KMS-11 (cell line): ENCODE measurements around the gene TTLL4.

ENCODE experiments used
- H2AFZ ChIP-seq: fragments of 200-600 bp; sonication (generic); 2 replicates; pipeline ENCODE4 v1.6.1; 2016; ENCODE audit warnings: antibody characterized with exemption, mixed run types, low read depth
- H3K27ac ChIP-seq: fragments of 200-600 bp; sonication (generic); 2 replicates; pipeline ENCODE4 v1.6.1; 2016; ENCODE audit warnings: mild to moderate bottlenecking, mixed run types
- H3K27me3 ChIP-seq: fragments of 200-600 bp; sonication (generic); 2 replicates; pipeline ENCODE4 v1.6.1; 2017; ENCODE audit warnings: mild to moderate bottlenecking, low read depth, mixed run types, moderate library complexity; ENCODE audit not compliant: insufficient read depth
- H3K36me3 ChIP-seq: fragments of 200-600 bp; sonication (generic); 2 replicates; pipeline ENCODE4 v1.6.1; 2017; ENCODE audit warnings: mild to moderate bottlenecking, mixed run types; ENCODE audit not compliant: insufficient read depth
- H3K4me1 ChIP-seq: fragments of 200-600 bp; sonication (generic); 2 replicates; pipeline ENCODE4 v1.6.1; 2016; ENCODE audit warnings: mild to moderate bottlenecking, low read depth, mixed run types; ENCODE audit not compliant: poor library complexity, severe bottlenecking
- H3K4me2 ChIP-seq: fragments of 200-600 bp; sonication (generic); 2 replicates; pipeline ENCODE4 v1.7.0; 2016; ENCODE audit warnings: mild to moderate bottlenecking, mixed run types
- H3K4me3 ChIP-seq: fragments of 200-600 bp; sonication (generic); IDR thresholded peaks from 2 replicates; pipeline ENCODE4 v1.6.1; 2017; ENCODE audit warnings: low read depth, low read length, mixed read lengths; ENCODE audit not compliant: insufficient read depth
- H3K79me2 ChIP-seq: fragments of 200-600 bp; sonication (generic); 2 replicates; pipeline ENCODE4 v1.6.1; 2016; ENCODE audit warnings: low read depth, mixed run types; ENCODE audit not compliant: insufficient read depth
- H3K9ac ChIP-seq: fragments of 200-600 bp; sonication (generic); 2 replicates; pipeline ENCODE4 v1.6.1; 2016; ENCODE audit warnings: mild to moderate bottlenecking, mixed run types
- H4K20me1 ChIP-seq: fragments of 200-600 bp; sonication (generic); 2 replicates; pipeline ENCODE4 v1.6.1; 2016; ENCODE audit warnings: mild to moderate bottlenecking, mixed run types; ENCODE audit not compliant: insufficient read depth
- CTCF ChIP-seq: fragments of 200-600 bp; sonication (generic); conservative IDR thresholded peaks from 2 replicates; pipeline ENCODE4 v1.6.1; 2017; ENCODE audit warnings: low read depth, mild to moderate bottlenecking, antibody characterized with exemption, low read length, moderate library complexity, mixed read lengths

The TTLL4 gene

GRCh38 chr2:218792433-218792832 lies 81.8 kb downstream of the TTLL4 start:
- Histone ChIP-seq H3K79me2 (no peaks in the 10 kb centered on the region), H2AFZ (no peak overlapping the region), H4K20me1 (no peaks in the 10 kb centered on the region), H3K4me3 (no peak overlapping the region), H3K9ac (no peak overlapping the region), H3K27ac (no peak overlapping the region), H3K4me1 (no peaks in the 10 kb centered on the region), H3K4me2 (no peak overlapping the region), H3K36me3 (no peaks in the 10 kb centered on the region), H3K27me3 (no peaks in the 10 kb centered on the region)
- TF ChIP-seq CTCF = no peak

- Histone ChIP-seq H3K79me2 (no peaks in the 10 kb centered on the region), H3K27ac (no peak overlapping the region), H3K4me1 (no peaks in the 10 kb centered on the region), H4K20me1 (no peaks in the 10 kb centered on the region), H3K36me3 (no peaks in the 10 kb centered on the region), H3K27me3 (no peaks in the 10 kb centered on the region), H2AFZ (no peak overlapping the region), H3K4me3 (no peak overlapping the region), H3K4me2 (no peak overlapping the region), H3K9ac (no peak overlapping the region)
- no peak for TF ChIP-seq CTCF
These were observed 86.1 kb downstream of the TTLL4 start for GRCh38 chr2:218796691-218797090.

GRCh38 chr2:218798767-218799504 lies 88.3 kb downstream of the TTLL4 start:
- no peak for TF ChIP-seq CTCF
- H3K27ac ChIP-seq = no peak overlapping the region
- no peak overlapping the region for H2AFZ ChIP-seq

GRCh38 chr2:218799990-218800389 lies 89.4 kb downstream of the TTLL4 start:
- H3K4me1 ChIP-seq = peaks cover 6% of the 10 kb centered on the region
- no peak for TF ChIP-seq CTCF
- no peaks in the 10 kb centered on the region for H3K36me3 ChIP-seq
- no peak overlapping the region for H3K4me2 ChIP-seq
- H3K9ac ChIP-seq = no peak overlapping the region
- H3K4me3 ChIP-seq = no peak overlapping the region
- no peaks in the 10 kb centered on the region for H3K27me3 ChIP-seq
- H4K20me1 ChIP-seq = no peaks in the 10 kb centered on the region
- H3K27ac ChIP-seq = no peak overlapping the region
- no peaks in the 10 kb centered on the region for H3K79me2 ChIP-seq
- no peak overlapping the region for H2AFZ ChIP-seq

More at GRCh38 chr2:218798767-218799504, 88.3 kb downstream of the TTLL4 start:
- H4K20me1 ChIP-seq = no peaks in the 10 kb centered on the region
- H3K27me3 ChIP-seq = no peaks in the 10 kb centered on the region
- H3K4me1 ChIP-seq = peaks cover 4% of the 10 kb centered on the region
- H3K4me2 ChIP-seq = no peak overlapping the region
- H3K9ac ChIP-seq = no peak overlapping the region
- H3K36me3 ChIP-seq = no peaks in the 10 kb centered on the region
- H3K4me3 ChIP-seq = no peak overlapping the region
- no peaks in the 10 kb centered on the region for H3K79me2 ChIP-seq
